KG1 (cell line): ENCODE data around the gene SEPTIN2.
"Not testable (repeated sequence)": the region's sequence is repeated elsewhere in the genome, so short reads cannot be mapped to it uniquely, and the experiment has no call there.

Experiments
- DNase-seq: peaks from one replicate; lab custom pipeline; 2025; lab: John Stamatoyannopoulos, UW

The SEPTIN2 gene

GRCh38 chr2:241314226-241315092 is 1.3 kb upstream of the SEPTIN2 start:
- DNase-seq, result no peak

DNA sequence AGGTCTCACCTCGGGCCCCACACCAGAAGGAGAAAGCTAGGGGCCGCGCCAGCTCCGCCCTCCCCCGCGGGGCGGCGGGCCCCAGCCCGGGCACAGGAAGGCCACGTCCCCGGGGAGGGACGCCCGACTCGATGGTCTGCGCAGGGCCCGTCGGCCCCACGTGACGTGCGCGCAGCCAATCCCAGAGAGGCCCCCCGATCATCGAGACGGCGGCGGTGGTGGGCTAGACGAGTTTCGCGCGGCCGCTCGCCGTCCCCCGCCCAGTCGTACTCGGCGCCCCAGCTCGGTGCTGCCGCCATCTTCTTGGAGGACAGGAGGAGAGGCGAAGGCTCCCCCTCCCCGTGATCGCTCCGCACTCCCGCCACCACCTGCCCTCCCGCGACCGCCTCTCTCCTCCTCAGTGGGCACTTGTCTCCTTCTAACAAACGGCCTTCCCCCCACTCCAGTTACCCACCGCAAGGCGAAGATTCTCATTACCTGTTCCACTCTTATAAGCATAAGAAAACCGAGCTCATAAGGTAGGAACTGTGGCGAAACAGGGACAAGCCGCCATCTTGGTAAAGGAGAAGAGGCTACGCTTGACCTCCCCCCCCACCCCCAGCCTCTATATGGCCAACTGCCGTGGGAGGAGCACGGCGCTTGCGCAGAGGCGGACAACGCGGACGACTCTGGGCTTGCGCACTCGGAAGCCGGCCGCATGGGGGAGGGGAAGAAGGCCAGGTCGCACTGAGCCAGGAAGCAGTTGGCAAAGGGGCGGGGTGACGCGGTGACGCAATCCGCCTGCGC is 439 bp upstream of the SEPTIN2 start, which contains the start of gene HDLBP:
Gene HDLBP (minus strand): TSS at position 580 of the 786 bp plus-strand sequence. CDS start 48,803 bp downstream, outside the sequence.
- peak; percentile 89 for DNase-seq

GRCh38 chr2:241316825-241317224 is 1.1 kb downstream of the SEPTIN2 start:
- no peak for DNase-seq

DNA sequence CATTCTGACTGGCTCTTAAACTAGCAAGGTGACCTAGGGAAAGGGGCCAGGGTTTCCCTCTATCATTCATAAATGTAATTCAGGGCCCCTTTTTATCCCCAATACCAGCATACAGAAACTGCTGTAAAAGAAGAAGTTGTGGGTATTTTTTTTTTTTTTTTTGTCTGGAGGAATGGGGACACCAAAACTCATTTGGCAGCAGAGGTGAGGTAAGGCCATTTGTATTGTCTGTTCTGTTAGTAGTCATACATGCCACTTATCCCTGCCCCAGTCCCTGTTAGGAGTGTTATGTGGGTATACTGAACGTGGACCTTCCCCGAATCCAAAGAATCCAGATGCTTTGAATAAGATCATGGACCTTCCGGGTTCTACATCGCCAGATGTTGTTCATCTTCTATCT is 1.7 kb downstream of the SEPTIN2 start:
- no peak for DNase-seq

DNA sequence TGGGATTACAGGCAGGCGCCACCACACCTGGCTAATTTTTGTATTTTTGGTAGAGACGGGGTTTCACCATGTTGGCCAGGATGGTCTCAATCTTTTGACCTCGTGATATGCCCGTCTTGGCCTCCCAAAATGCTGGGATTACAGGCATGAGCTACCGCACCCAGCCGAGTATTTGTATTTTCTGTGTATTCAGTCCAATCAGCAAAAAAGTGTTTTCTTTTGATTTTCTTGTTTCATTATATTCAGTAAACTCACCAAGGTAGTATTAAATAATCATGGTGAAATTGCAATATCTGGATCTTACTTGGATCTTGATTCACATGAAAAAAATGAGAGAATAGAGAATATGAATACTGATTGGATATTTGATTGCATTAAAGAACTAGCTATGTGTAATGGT is 3.1 kb downstream of the SEPTIN2 start:
- not testable (repeated sequence) for DNase-seq

GRCh38 chr2:241320394-241320793 is 4.7 kb downstream of the SEPTIN2 start:
- DNase-seq, result no peak

DNA sequence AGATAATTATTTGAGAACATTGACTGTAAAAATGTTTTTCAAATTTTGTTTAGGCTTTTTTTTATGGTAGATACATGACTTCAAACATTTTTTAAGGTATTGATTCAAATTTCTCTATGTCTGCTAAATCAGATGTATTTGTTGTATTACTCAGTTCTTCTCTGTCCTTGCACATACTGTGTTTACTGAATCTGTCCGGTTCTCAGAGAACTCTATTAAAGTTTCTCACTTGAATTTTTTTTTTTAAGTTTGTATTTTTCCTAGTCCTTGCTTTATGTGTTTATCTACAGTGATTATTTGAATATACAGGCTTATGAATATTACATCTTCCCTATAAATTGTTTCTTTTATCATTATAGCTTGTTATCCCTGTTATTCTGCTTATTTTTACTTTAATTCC is 5.3 kb downstream of the SEPTIN2 start:
- no peak for DNase-seq

DNA sequence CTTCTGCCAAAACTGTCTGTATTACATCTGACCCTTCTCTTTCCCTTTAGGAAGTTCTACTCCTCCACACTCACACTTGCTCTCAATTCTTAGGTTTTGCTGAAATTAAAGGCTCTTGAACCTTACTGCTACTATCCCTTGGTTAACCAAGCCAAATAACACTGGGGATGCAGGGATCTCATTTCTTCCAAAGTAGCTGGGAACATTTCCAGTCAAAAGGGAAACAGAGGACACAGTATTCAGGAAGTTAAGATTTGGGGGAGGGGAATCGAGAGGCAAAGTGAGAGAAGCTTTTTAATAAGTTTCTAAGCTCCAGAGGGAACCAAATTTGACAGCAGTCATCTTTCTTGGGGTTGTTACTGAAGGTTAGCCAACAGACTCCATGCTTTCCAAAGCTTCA is 6.2 kb downstream of the SEPTIN2 start:
- no peak for DNase-seq

- no peak for DNase-seq
Measured at GRCh38 chr2:241323778-241324177, 8.1 kb downstream of the SEPTIN2 start.

GRCh38 chr2:241324775-241325174 is 9.1 kb downstream of the SEPTIN2 start:
- DNase-seq, result no peak

GRCh38 chr2:241325257-241325656 is 9.5 kb downstream of the SEPTIN2 start:
- DNase-seq, result no peak

GRCh38 chr2:241329669-241330615 is 14.2 kb downstream of the SEPTIN2 start:
- DNase-seq, result no peak

GRCh38 chr2:241330616-241330981 is 14.9 kb downstream of the SEPTIN2 start:
- no peak for DNase-seq

DNA sequence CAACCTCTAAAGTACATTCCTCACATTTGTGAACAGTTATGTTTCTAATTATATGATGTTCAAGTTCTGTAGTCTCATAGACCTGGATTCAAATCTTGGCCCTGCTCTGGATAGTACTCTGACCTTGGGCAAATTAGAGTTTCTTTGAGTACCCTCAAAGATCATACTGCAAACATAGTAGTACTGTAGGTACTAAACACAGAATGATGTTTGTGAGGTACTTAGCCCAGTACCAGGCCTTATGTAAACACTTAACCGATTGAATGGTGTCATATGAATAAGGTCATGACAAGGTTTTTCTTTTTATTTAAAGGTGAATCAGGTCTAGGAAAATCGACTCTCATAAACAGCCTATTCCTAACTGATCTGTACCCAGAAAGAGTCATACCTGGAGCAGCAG is 19.1 kb downstream of the SEPTIN2 start:
- no peak for DNase-seq

- DNase-seq, result no peak
Measured at GRCh38 chr2:241339839-241340630, 24.3 kb downstream of the SEPTIN2 start.

GRCh38 chr2:241340631-241341163 is 25.0 kb downstream of the SEPTIN2 start:
- no peak for DNase-seq

DNA sequence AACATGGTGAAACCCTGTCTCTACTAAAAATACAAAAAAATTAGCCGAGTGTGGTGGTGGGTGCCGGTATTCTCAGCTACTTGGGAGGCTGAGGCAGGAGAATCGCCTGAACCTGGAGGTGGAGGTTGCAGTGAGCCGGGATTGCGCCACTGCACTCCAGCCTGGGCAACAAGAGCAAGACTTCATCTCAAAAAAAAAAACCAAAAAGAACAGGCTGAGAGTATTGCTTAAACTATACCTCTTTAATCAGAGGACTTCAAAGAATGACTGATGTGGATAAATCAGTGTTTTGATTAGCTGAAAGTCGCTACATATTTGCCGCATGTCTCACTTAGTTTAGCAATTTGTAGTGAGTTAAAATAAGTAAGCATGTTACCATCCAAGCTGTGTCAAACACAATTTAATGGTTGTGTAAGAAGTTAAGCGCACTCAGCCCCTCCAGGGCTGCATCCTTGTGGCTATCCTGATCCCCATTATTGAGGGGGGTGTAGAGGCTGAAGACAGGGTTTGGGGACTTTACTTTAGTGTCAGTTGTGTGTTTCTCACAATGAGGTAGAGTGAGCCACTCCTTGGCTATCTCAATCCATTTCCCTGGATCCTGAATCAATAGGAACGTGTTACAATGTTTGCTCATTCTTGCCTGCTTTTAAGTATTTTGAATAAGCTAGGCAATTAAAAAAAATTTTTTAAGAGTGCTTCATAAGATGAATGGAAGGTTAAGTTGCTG is 29.4 kb downstream of the SEPTIN2 start:
- no peak for DNase-seq

DNA sequence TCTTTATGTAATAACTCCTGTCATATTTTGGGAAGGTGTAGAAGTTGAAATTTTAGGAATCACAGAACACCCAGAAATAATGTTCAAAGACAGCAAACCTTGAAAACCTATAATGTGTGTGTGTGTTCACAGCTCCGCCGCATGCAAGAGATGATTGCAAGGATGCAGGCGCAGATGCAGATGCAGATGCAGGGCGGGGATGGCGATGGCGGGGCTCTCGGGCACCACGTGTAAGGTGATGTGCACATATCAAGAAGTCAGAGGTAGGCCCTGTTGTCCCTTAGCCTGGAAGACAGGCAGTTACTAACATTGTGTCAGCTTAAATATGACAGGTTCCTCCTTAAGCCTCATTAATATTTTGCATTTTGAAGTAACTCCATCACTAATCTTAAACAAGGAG is 34.2 kb downstream of the SEPTIN2 start:
- DNase-seq, result no peak

DNA sequence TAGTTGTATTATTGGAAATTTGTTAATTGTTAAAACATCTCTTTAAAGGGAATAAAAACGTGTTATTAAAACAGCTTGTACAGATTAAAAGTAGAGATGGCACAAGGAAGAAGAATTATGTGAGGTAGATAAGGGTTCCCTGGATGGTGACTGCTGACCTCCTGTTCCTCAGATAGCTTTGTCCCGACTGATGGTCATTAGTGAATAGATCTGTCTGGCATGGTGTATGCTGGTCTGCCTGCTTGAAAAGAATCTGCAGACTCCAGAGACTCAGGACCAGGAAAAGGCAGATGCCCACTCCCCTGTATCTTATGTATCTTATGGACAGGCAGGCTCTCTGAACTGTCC is 34.8 kb downstream of the SEPTIN2 start:
- DNase-seq, result no peak

DNA sequence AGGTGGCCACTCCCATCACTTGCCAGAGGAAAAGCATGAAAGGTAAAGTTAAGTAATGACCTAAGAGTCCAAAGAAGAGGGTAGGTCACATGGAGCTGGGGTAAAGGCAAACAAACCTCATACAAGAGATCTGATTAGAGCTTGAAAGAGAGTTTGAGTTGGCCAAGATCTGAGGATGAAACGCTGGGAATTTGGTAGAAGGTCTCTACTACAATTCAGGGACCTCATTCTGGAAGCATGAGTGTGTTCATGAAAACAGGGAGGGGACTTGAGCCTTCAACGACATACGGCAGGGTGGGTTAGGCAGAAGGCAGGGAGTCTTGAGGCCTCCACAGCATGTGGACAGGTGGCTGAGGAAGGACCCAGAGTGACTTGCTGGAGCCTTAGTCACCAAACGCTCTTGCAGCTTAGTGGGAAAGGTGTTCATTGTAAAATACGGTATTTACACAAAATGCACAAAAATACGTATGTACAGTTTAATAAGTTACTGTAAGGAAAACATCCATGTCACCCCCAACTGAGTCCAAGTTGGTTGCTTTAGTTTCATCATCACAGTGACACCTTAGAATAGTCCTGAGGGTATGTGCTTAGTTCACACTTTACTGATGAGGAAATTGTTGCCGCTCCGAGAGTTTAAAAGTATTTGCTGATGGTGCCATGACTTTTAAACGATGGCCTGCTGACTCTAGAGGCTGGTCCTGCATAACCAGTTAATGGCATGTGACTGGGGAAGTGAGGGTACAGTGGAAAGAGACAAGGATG is 35.3 kb downstream of the SEPTIN2 start:
- DNase-seq, result no peak
